ENCODE results near the gene NOXRED1. TPM values are rescaled to one million over a fixed set of nuclear protein-coding genes. Genes with fewer than 3 reads are reported as not detected.

NOXRED1 gene
- polyA plus RNA-seq (2011; rRNA removed) (0.34 and 0.45 TPM in 2 replicates), polyA plus RNA-seq (2017; fragmentation: RNase III; extraction: RNeasy Plus Mini Kit Qiagen cat#74134 plus additional on column Dnase treatment) (0.16 to 0.22 TPM (median 0.18 TPM) in 3 replicates), polyA minus RNA-seq (2011; rRNA and poly(A)+ RNA removed) (0.34 and 0.70 TPM in 2 replicates)
- 0.08 and 0.09 TPM in 2 replicates for polyA plus RNA-seq (2012; cell fraction: cytosol; rRNA removed)
- 0.14 and 0.23 TPM in 2 replicates for polyA plus RNA-seq (2012; cell fraction: nucleus; rRNA removed)

GRCh38 chr14:77423423-77423822 lies at the start of gene NOXRED1:
Gene NOXRED1, minus strand, starts transcription at chr14:77423523. Its CDS starts 634 bp downstream, at chr14:77422889.
- Histone ChIP-seq H3K4me1 (no peaks in the 10 kb centered on the region), H3K27ac (no peak within 1 kb of the TSS), H3K9me3 (peaks cover 13% of the 10 kb centered on the region; the same call in 1 of the 3 replicates), H3K4me3 (no peak within 1 kb of the TSS), H3K4me2 (no peak within 1 kb of the TSS)
- ChIA-PET POLR2A (no interaction called here), CTCF (no interaction called here)
- no peak for DNase-seq (ENCODE audit: low read depth in 1 of 2, low spot score in 1 of 2)
- TF ChIP-seq BCL3 (IDR thresholded peaks at IDR 0.05) (no peak), MAX (IDR thresholded peaks at IDR 0.05) (no peak), NFE2L2 (conservative IDR thresholded peaks at IDR 0.05; ENCODE audit: low read length) (no peak), TFCP2L1 (CRISPR knock-in tag; IDR thresholded peaks at IDR 0.05) (no peak), POLR2A (IDR thresholded peaks at IDR 0.05; ENCODE audit: low read length) (no peak), RARB (CRISPR knock-in tag; IDR thresholded peaks at IDR 0.05) (no peak), PHF8 (IDR thresholded peaks at IDR 0.05; ENCODE audit: borderline replicate concordance, low read depth) (no peak), KDM1A (IDR thresholded peaks at IDR 0.05; ENCODE audit: low read depth) (no peak), ZC3H11A (IDR thresholded peaks at IDR 0.05) (no peak), NR3C1 (IDR thresholded peaks at IDR 0.05) (no peak), JUNB (IDR thresholded peaks at IDR 0.05) (no peak), HES2 (IDR thresholded peaks at IDR 0.05) (no peak), RCOR1 (IDR thresholded peaks at IDR 0.05; ENCODE audit: low read depth, low read length) (no peak)
- TF ChIP-seq, protein P1, sequence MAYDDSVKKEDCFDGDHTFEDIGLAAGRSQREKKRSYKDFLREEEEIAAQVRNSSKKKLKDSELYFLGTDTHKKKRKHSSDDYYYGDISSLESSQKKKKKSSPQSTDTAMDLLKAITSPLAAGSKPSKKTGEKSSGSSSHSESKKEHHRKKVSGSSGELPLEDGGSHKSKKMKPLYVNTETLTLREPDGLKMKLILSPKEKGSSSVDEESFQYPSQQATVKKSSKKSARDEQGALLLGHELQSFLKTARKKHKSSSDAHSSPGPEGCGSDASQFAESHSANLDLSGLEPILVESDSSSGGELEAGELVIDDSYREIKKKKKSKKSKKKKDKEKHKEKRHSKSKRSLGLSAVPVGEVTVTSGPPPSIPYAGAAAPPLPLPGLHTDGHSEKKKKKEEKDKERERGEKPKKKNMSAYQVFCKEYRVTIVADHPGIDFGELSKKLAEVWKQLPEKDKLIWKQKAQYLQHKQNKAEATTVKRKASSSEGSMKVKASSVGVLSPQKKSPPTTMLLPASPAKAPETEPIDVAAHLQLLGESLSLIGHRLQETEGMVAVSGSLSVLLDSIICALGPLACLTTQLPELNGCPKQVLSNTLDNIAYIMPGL (CRISPR knock-in tag; IDR thresholded peaks at IDR 0.05; ENCODE audit: borderline replicate concordance), result no peak
- ATAC-seq, result no peak
- no peak for FAIRE-seq
- 100% methylated on average over 1 of the region's 1 CpG for WGBS (ENCODE audit: missing lambda C conversion rate)

- H3K27ac ChIP-seq, result no peak overlapping the region
- no peak overlapping the region for H3K4me2 ChIP-seq
- POLR2A ChIA-PET, result no interaction called here
- ATAC-seq (no peak), DNase-seq (ENCODE audit: low read depth in 1 of 2, low spot score in 1 of 2) (no peak), FAIRE-seq (no peak)
- TF ChIP-seq NPAS2 (CRISPR knock-in tag; IDR thresholded peaks at IDR 0.05; ENCODE audit: borderline replicate concordance) (no peak), FOSL2 (IDR thresholded peaks at IDR 0.05) (no peak), FOSL2 (CRISPR knock-in tag; IDR thresholded peaks at IDR 0.05) (no peak), TP53 (CRISPR knock-in tag; IDR thresholded peaks at IDR 0.05) (no peak), CTCF (IDR thresholded peaks at IDR 0.05) (no peak), FOXS1 (CRISPR knock-in tag; IDR thresholded peaks at IDR 0.05) (no peak), E2F6 (IDR thresholded peaks at IDR 0.05; ENCODE audit: borderline replicate concordance, low read depth) (no peak), KDM5A (IDR thresholded peaks at IDR 0.05) (no peak), FOSB (CRISPR knock-in tag; IDR thresholded peaks at IDR 0.05) (no peak), ZNF302 (CRISPR knock-in tag; IDR thresholded peaks at IDR 0.05) (no peak), MAFK (IDR thresholded peaks at IDR 0.05; ENCODE audit: partially characterized antibody) (no peak), EHF (CRISPR knock-in tag; IDR thresholded peaks at IDR 0.05) (no peak), REST (IDR thresholded peaks at IDR 0.05) (no peak), RCOR1 (IDR thresholded peaks at IDR 0.05; ENCODE audit: low read depth, low read length) (no peak), HEYL (CRISPR knock-in tag; IDR thresholded peaks at IDR 0.05) (no peak)
- 96% methylated on average over 5 of the region's 5 CpGs for WGBS (ENCODE audit: missing lambda C conversion rate)
- H3K4me1 ChIP-seq, result no peaks in the 10 kb centered on the region
- CTCF ChIA-PET, result no interaction called here
- no peak overlapping the region for H3K4me3 ChIP-seq
- no peaks in the 10 kb centered on the region for H3K9me3 ChIP-seq
Observed at GRCh38 chr14:77470224-77470870, 47.0 kb upstream of the NOXRED1 start.
